Tibial nerve (tissue), 4 donors: ENCODE results near the gene KCTD11.

Experiments used
- CTCF ChIP-seq, 5 experiments: fragments of 200-600 bp in 3 of 5; fragments of 450-650 bp in 2 of 5; sonication (generic) in 3 of 5; IDR thresholded peaks; one replicate each; pipeline ENCODE4 v1.5.1; 2016 to 2019; ENCODE audit warnings: antibody characterized with exemption in 5 of 5, mild to moderate bottlenecking in 3 of 5, moderate library complexity in 2 of 5
- EP300 ChIP-seq, 2 donors: sonication (generic); formaldehyde crosslinking; IDR thresholded peaks; one replicate each; pipeline ENCODE4 v1.6.1; 2017; ENCODE audit warnings: antibody characterized with exemption in 2 of 2, mild to moderate bottlenecking in 1 of 2
- POLR2A ChIP-seq, 2 donors: fragments of 450-650 bp; IDR thresholded peaks; one replicate each; pipeline ENCODE4 v1.6.1; 2017; ENCODE audit warnings: antibody characterized with exemption in 2 of 2, mild to moderate bottlenecking in 2 of 2, moderate library complexity in 2 of 2

GRCh38 chr17:7329997-7330637 lies 21.8 kb upstream of the KCTD11 start:
- TF ChIP-seq CTCF (IDR thresholded peaks at IDR 0.05) (no peak), POLR2A (IDR thresholded peaks at IDR 0.05) (no peak), EP300 (IDR thresholded peaks at IDR 0.05) (no peak)
